ENCODE measurements around the gene LRFN4.

The LRFN4 gene

DNA sequence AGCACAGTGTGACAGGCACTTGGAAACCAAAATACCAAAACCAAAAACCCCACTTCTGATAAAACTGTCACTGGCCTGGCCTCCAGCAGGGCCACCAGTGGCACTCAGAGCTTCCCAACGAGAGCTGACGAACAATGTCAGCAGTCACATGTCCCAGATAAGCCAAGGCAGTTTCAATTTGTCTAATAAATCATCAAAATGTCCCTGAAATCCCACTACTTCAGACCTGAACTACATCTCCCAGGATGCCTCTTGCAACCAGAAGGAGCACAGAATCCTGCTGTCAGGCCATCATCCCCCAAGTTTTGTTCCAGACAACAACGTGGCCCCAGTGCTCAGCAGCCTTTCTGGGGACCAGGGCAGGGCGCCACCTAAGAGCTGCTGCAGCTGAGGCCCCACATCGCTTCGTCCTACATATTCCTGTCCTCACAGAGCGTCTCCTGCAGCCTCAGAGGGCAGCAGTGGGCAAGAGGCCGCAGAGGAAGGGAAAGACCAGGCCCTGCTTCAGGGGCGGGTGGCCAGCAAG lies 25.1 kb downstream of the LRFN4 start:
- no peaks in the 10 kb centered on the region for H3K9me3 ChIP-seq (ENCODE audit: insufficient read depth, low read length)
- DNase-seq (ENCODE audit: low read depth, low spot score) = no peak
- peak overlapping the region; percentile 43 for H3K9ac ChIP-seq (ENCODE audit: insufficient read length, low read depth)
- no peaks in the 10 kb centered on the region for H3K36me3 ChIP-seq (ENCODE audit: insufficient read depth, insufficient read length, low read length)
- TF ChIP-seq SUZ12 (IDR thresholded peaks at IDR 0.05; ENCODE audit: extremely low read depth, insufficient read depth, insufficient read length) = no peak
- no peaks in the 10 kb centered on the region for H3K27me3 ChIP-seq (ENCODE audit: insufficient read depth, insufficient read length)
- peaks cover 67% of the 10 kb centered on the region for H3K4me1 ChIP-seq (ENCODE audit: insufficient read depth, insufficient read length)
- no peak overlapping the region for H3K4me3 ChIP-seq (ENCODE audit: insufficient read length, low read depth)

- no peaks in the 10 kb centered on the region for H3K36me3 ChIP-seq (ENCODE audit: insufficient read depth, insufficient read length, low read length)
- H3K9me3 ChIP-seq (ENCODE audit: insufficient read depth, low read length) = no peaks in the 10 kb centered on the region
- H3K27me3 ChIP-seq (ENCODE audit: insufficient read depth, insufficient read length) = no peaks in the 10 kb centered on the region
- no peak for DNase-seq (ENCODE audit: low read depth, low spot score)
- peak overlapping the region; percentile 43 for H3K9ac ChIP-seq (ENCODE audit: insufficient read length, low read depth)
- H3K4me1 ChIP-seq (ENCODE audit: insufficient read depth, insufficient read length) = peaks cover 67% of the 10 kb centered on the region
- no peak for TF ChIP-seq SUZ12 (IDR thresholded peaks at IDR 0.05; ENCODE audit: extremely low read depth, insufficient read depth, insufficient read length)
- no peak for TF ChIP-seq YY1 (IDR thresholded peaks at IDR 0.05; ENCODE audit: insufficient read depth, insufficient read length)
- TF ChIP-seq ZNF274 (IDR thresholded peaks at IDR 0.05; ENCODE audit: low read depth, low read length) = no peak
- no peak overlapping the region for H3K4me3 ChIP-seq (ENCODE audit: insufficient read length, low read depth)
Measured at GRCh38 chr11:66882561-66883015, 25.7 kb downstream of the LRFN4 start.

- peaks cover 63% of the 10 kb centered on the region for H3K4me1 ChIP-seq (ENCODE audit: insufficient read depth, insufficient read length)
Measured at GRCh38 chr11:66883016-66883965, 26.4 kb downstream of the LRFN4 start.

GRCh38 chr11:66884443-66884842 lies 27.6 kb downstream of the LRFN4 start:
- Histone ChIP-seq H3K9ac (ENCODE audit: insufficient read length, low read depth) (no peak overlapping the region), H3K36me3 (ENCODE audit: insufficient read depth, insufficient read length, low read length) (no peaks in the 10 kb centered on the region), H3K9me3 (ENCODE audit: insufficient read depth, low read length) (no peaks in the 10 kb centered on the region), H3K4me3 (ENCODE audit: insufficient read length, low read depth) (no peak overlapping the region), H3K27me3 (ENCODE audit: insufficient read depth, insufficient read length) (no peaks in the 10 kb centered on the region), H3K4me1 (ENCODE audit: insufficient read depth, insufficient read length) (peaks cover 52% of the 10 kb centered on the region)
- DNase-seq (ENCODE audit: low read depth, low spot score) = no peak
- TF ChIP-seq ZNF274 (IDR thresholded peaks at IDR 0.05; ENCODE audit: low read depth, low read length) = no peak
- TF ChIP-seq SUZ12 (IDR thresholded peaks at IDR 0.05; ENCODE audit: extremely low read depth, insufficient read depth, insufficient read length) = no peak
- no peak for TF ChIP-seq YY1 (IDR thresholded peaks at IDR 0.05; ENCODE audit: insufficient read depth, insufficient read length)

More at GRCh38 chr11:66883016-66883965, 26.4 kb downstream of the LRFN4 start:
- H3K9ac ChIP-seq (ENCODE audit: insufficient read length, low read depth) = peak overlapping the region; percentile 43
- TF ChIP-seq SUZ12 (IDR thresholded peaks at IDR 0.05; ENCODE audit: extremely low read depth, insufficient read depth, insufficient read length) (no peak), YY1 (IDR thresholded peaks at IDR 0.05; ENCODE audit: insufficient read depth, insufficient read length) (no peak), ZNF274 (IDR thresholded peaks at IDR 0.05; ENCODE audit: low read depth, low read length) (no peak)
- H3K36me3 ChIP-seq (ENCODE audit: insufficient read depth, insufficient read length, low read length) = no peaks in the 10 kb centered on the region
- H3K4me3 ChIP-seq (ENCODE audit: insufficient read length, low read depth) = no peak overlapping the region
- DNase-seq (ENCODE audit: low read depth, low spot score) = peak; percentile 78
- H3K27me3 ChIP-seq (ENCODE audit: insufficient read depth, insufficient read length) = no peaks in the 10 kb centered on the region
- H3K9me3 ChIP-seq (ENCODE audit: insufficient read depth, low read length) = no peaks in the 10 kb centered on the region

DNA sequence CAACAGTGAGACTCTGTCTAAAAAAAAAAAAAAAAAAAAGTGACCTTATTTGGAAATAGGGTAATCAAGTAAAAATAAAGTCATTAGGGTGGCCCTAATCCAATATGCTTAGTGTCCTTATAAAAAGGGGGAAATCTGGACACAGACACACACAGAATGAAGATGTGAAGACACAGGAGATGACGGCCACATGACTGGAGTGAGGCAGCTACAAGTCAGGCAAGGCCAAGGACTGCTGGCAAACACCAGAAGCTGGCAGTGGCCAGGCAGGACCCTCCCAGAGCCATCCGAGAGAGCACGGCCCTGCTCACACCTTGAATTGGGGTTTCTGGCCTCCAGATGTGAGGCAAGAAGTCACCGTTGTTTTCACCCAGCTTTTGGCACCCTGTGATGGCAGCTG lies 28.6 kb downstream of the LRFN4 start:
- DNase-seq (ENCODE audit: low read depth, low spot score) = no peak
- Histone ChIP-seq H3K9me3 (ENCODE audit: insufficient read depth, low read length) (no peaks in the 10 kb centered on the region), H3K4me3 (ENCODE audit: insufficient read length, low read depth) (no peak overlapping the region), H3K27me3 (ENCODE audit: insufficient read depth, insufficient read length) (no peaks in the 10 kb centered on the region), H3K36me3 (ENCODE audit: insufficient read depth, insufficient read length, low read length) (no peaks in the 10 kb centered on the region), H3K4me1 (ENCODE audit: insufficient read depth, insufficient read length) (peaks cover 43% of the 10 kb centered on the region), H3K9ac (ENCODE audit: insufficient read length, low read depth) (peak overlapping the region; percentile 21)
- no peak for TF ChIP-seq ZNF274 (IDR thresholded peaks at IDR 0.05; ENCODE audit: low read depth, low read length)

GRCh38 chr11:66885950-66886440 lies 29.1 kb downstream of the LRFN4 start:
- DNase-seq (ENCODE audit: low read depth, low spot score) = no peak
- Histone ChIP-seq H3K27me3 (ENCODE audit: insufficient read depth, insufficient read length) (no peaks in the 10 kb centered on the region), H3K4me1 (ENCODE audit: insufficient read depth, insufficient read length) (peaks cover 39% of the 10 kb centered on the region), H3K9ac (ENCODE audit: insufficient read length, low read depth) (peak overlapping the region; percentile 39), H3K36me3 (ENCODE audit: insufficient read depth, insufficient read length, low read length) (no peaks in the 10 kb centered on the region), H3K4me3 (ENCODE audit: insufficient read length, low read depth) (no peak overlapping the region), H3K9me3 (ENCODE audit: insufficient read depth, low read length) (no peaks in the 10 kb centered on the region)
- TF ChIP-seq YY1 (IDR thresholded peaks at IDR 0.05; ENCODE audit: insufficient read depth, insufficient read length) = no peak
- TF ChIP-seq SUZ12 (IDR thresholded peaks at IDR 0.05; ENCODE audit: extremely low read depth, insufficient read depth, insufficient read length) = no peak
- no peak for TF ChIP-seq ZNF274 (IDR thresholded peaks at IDR 0.05; ENCODE audit: low read depth, low read length)

DNA sequence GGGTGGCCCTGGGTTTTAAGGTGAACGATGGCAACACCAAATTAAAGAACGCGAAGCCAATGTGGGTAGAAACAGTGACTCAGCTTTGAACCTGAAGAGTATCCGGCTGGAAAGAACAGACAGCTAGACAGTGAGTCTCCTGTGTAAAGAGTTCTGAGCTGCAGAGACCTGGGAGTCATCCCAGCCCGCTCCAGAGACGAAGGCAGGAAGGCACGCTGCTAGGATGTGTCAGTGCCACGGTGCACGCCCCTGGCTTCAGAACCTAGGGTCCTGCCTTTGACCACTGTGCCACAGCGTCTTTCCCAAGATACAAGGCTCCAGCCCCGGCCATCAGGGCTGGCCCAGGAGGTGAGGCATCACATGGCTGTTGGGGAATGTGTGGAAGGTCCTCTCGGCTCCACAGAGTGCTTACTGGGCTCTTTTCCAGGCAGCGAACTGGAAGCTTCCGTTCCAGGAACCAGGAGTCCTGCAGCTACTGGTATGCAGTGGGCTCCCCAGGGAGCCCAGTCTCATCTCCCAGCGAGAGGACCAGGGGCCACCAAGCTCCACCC lies 29.9 kb downstream of the LRFN4 start:
- TF ChIP-seq SUZ12 (IDR thresholded peaks at IDR 0.05; ENCODE audit: extremely low read depth, insufficient read depth, insufficient read length) (no peak), ZNF274 (IDR thresholded peaks at IDR 0.05; ENCODE audit: low read depth, low read length) (no peak), YY1 (IDR thresholded peaks at IDR 0.05; ENCODE audit: insufficient read depth, insufficient read length) (no peak)
- Histone ChIP-seq H3K27me3 (ENCODE audit: insufficient read depth, insufficient read length) (no peaks in the 10 kb centered on the region), H3K9me3 (ENCODE audit: insufficient read depth, low read length) (no peaks in the 10 kb centered on the region), H3K9ac (ENCODE audit: insufficient read length, low read depth) (no peak overlapping the region), H3K4me3 (ENCODE audit: insufficient read length, low read depth) (no peak overlapping the region), H3K4me1 (ENCODE audit: insufficient read depth, insufficient read length) (peaks cover 32% of the 10 kb centered on the region), H3K36me3 (ENCODE audit: insufficient read depth, insufficient read length, low read length) (no peaks in the 10 kb centered on the region)
- DNase-seq (ENCODE audit: low read depth, low spot score) = no peak
